Iris pigment epithelial cell (primary cell): Measurements from ENCODE around the gene TICRR.
"Not testable (repeated sequence)": the region's sequence is repeated elsewhere in the genome, so short reads cannot be mapped to it uniquely, and the experiment has no call there.

Experiments used
- DNase-seq: peaks from one replicate; pipeline ENCODE4 v3.0.0-alpha.2; 2011; ENCODE audit warnings: low read depth

Gene TICRR

GRCh38 chr15:89566181-89566580 is 9.1 kb upstream of the TICRR start:
- no peak for DNase-seq

DNA sequence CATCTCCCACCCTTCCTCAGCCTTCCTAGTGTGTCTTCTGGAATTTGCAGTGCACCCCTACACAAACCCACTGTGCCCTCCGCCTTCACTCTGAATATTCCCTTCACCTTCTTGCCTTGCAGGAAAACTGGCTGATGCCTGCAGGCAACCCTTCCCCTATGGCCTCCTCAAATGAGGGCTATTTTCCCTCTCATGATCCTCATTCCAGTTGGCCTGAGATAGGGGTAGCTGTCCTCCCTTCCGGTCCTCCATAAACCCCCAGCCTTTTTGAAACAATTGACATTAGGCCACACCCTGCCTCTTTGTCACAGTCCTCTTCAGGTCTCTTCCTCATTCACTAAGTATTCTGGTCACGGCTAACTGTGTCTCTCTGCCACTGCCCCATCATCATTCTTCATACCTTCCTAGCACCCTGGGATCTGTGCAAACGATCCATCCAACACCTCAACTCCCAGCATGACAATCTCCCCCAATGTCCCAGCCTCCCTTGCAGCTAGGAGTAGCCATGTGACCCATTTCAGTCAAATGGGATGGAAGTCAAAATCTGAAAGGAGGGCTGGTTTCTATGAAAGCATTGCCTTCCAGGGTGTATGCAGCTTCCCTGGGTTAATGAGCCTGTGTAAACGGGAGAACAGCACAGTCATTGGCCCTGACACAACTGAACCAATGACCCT is 8.5 kb upstream of the TICRR start:
- DNase-seq: no peak

- no peak for DNase-seq
Observed at GRCh38 chr15:89569090-89569745, 6.1 kb upstream of the TICRR start.

DNA sequence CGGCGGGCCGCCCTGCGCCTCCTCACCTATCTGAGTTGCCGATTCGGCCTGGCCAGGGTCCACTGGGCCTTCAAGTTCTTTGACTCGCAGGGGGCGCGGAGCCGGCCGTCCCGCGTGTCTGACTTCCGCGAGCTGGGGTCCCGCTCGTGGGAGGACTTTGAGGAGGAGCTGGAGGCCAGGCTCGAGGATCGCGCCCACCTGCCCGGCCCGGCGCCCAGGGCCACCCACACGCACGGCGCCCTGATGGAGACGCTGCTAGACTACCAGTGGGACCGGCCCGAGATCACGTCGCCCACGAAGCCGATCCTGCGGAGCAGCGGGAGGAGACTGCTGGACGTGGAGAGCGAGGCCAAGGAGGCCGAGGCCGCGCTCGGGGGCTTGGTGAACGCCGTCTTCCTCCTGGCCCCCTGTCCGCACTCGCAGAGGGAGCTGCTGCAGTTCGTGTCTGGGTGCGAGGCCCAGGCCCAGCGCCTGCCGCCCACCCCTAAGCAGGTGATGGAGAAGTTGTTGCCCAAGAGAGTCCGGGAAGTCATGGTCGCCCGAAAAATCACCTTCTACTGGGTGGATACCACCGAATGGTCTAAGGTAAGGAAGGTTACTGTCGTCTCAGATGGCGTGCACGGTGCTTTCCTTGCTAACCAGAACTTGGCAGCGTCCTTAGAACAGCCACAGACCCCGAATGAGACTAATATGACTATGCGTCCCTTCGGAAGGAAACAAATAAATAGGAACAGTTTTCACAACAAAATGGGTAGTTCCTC is 567 bp downstream of the TICRR start:
- DNase-seq: peak; percentile 22

- DNase-seq: peak; percentile 24
Observed at GRCh38 chr15:89576417-89576773, 1.1 kb downstream of the TICRR start.

DNA sequence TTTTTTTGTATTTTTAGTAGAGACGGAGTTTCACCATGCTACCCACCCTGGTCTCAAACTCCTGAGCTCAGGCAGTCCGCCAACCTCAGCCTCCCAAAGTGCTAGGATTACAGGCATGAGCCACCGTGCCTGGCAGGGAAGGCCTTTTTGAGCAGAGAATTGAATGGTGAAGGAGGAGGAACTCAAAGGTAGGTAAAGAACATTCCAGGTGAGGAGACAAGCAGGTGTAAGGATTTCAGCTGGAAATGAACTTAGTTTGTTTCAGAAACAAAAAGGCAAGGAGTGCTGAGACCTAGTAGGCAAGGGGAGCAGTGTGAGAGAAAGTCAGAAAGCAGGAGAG is 2.5 kb downstream of the TICRR start:
- no peak for DNase-seq

DNA sequence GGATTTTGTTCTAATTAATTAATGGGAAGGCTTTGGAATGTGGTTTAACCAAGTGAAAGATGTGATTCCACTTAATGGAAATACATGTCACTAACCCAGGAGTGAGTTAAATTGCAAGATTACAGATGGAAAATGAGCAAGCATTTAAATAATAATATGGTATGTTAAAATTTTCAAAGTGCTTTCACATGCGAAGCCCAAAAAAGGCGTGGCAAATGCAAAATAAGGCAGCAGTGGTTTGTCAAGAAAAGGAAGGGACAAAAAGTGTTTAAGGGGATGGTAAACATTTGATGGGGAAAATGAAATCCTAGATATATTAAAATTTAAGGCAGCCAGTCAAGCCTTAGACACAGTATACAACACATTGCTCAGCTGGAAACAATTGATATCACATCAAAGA is 2.9 kb downstream of the TICRR start:
- DNase-seq: no peak

- not testable (repeated sequence) for DNase-seq
Observed at GRCh38 chr15:89580747-89581146, 5.5 kb downstream of the TICRR start.

GRCh38 chr15:89586651-89587050 is 11.4 kb downstream of the TICRR start:
- DNase-seq: no peak

DNA sequence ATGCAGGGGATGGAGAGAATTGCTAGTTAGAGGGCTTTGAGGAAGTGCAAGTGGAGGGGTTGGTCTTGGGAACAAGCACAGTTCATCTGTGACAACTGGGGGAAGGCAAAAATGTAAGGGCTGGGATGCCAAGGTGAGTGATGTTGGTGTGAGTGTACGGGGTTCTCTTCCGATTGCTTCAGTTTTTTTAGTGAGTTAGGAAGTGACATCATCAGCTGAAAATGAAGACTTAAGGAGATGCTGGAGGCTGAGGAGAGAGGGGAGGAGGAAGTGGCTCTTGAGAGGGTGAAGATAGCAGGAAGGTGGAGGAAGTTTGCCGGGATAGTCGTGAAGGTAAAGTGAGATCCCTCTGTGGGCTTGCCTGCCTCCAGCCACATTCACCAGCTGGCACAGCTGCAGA is 12.7 kb downstream of the TICRR start:
- DNase-seq: peak; percentile 71

DNA sequence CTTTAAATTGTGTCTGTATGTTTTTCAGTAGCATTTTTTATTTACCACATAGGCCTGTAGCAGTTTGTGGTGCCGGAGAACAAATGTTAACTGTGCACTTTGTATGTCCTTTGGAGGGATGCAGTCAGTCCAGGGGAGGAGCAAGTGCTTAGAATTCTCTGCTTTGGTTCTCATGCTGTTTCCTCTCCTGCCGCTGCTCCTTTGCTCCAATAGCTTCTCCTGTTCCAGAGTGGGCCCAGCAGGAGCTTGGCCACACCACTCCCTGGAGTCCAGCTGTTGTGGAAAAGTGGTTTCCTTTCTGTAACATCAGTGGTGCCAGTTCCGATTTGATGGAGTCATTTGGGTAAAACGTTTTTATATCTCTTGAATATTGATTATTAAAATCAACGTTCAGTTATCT is 16.6 kb downstream of the TICRR start:
- peak; percentile 25 for DNase-seq

- no peak for DNase-seq
Observed at GRCh38 chr15:89593018-89593417, 17.7 kb downstream of the TICRR start.

DNA sequence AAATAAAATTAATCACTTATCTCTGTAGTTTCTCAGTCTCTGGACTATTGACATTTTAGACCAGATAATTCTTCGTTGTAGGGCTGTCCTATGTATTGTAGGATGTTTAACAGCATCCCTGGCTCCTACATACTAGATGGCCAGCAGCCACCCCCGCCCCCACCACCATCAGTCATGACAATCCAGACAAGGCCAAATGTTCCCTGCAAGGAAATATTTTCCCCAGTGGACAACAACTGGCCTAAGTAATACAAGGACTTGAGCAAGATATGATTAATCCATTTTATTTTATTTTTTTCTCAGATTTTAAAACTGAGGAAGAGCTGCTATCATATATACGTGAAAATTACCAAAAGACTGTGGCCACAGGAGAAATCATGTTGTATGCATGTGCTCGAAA is 23.8 kb downstream of the TICRR start:
- DNase-seq: no peak

GRCh38 chr15:89611317-89611716 is 36.0 kb downstream of the TICRR start:
- no peak for DNase-seq

GRCh38 chr15:89613031-89613430 is 37.8 kb downstream of the TICRR start:
- DNase-seq: no peak

DNA sequence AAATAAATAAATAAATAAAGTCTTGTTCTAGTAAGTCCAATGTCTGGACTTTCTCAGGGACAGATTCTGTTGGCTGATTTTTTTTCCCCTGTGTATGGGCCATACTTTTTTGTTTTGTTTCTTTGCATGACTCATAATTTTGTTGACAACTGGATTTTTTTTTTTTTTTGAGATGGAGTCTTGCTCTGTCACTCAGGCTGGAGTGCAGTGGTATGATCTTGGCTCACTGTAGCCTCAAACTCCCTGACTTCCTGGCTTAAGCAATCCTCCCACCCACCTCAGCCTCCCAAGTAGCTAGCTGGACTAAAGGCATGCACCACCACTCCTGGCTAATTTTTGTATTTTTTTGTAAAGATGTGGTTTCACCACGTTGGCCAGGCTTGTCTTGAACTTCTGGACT is 38.9 kb downstream of the TICRR start:
- DNase-seq: peak; percentile 71

DNA sequence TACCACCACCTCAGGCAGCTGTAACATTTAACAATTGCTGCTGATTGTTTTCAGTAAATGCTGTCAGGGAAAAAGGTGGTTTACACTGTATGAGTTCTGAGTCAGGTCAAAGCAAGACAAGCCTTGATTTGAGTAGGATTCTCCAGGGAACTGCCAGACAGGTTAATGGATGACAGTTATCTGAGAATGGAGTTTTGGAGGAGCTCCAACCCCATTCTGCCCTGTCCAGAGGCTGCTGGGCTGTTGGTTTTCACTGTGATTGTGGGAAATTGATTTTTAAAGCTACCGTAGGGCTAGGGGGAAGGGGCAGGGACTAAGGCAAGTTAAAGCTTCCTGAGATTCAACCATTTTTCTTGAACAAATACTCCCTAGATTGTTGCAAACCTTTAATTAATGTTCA is 39.9 kb downstream of the TICRR start:
- no peak for DNase-seq

GRCh38 chr15:89616228-89616627 is 41.0 kb downstream of the TICRR start:
- no peak for DNase-seq

- no peak for DNase-seq
Observed at GRCh38 chr15:89621547-89621946, 46.3 kb downstream of the TICRR start.

DNA sequence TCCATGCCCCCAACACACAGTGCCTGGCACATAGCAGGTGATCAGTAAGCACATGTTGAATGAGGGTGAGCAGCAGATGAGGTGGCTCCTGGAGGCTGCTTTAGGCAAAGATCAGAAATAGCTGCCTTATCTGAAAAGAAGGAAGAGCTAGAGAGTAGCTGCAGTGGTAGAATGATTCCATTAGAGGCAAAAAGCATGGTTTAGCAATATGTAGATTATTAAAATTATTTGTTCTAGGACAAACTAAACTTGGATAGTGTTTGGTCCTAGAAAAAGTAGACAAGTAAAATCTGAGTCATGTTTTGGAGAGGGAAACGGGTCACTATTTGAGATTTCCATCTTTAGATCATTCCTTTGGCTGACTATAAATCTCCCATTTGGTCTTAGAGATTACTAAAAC is 47.9 kb downstream of the TICRR start:
- DNase-seq: no peak

DNA sequence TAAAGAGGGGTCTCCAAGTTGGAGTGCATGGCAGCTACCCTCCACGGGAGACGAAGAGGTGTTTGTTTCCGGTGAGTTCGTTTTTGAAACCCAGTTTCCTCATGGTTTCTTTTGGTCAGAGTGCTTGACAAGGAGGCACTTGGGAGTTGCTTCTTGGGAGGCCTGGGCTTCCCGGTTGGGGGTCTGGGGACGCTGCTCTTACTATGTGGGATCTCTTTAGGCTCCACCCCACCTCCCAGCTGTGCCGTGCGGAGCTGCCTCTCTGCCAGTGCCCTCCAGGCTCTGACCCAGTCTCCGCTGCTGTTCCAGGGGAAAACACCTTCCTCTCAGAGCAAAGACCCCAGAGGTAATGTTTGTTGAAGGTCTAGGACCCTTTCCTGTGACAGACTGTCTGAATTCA is 50.4 kb downstream of the TICRR start:
- DNase-seq: no peak

DNA sequence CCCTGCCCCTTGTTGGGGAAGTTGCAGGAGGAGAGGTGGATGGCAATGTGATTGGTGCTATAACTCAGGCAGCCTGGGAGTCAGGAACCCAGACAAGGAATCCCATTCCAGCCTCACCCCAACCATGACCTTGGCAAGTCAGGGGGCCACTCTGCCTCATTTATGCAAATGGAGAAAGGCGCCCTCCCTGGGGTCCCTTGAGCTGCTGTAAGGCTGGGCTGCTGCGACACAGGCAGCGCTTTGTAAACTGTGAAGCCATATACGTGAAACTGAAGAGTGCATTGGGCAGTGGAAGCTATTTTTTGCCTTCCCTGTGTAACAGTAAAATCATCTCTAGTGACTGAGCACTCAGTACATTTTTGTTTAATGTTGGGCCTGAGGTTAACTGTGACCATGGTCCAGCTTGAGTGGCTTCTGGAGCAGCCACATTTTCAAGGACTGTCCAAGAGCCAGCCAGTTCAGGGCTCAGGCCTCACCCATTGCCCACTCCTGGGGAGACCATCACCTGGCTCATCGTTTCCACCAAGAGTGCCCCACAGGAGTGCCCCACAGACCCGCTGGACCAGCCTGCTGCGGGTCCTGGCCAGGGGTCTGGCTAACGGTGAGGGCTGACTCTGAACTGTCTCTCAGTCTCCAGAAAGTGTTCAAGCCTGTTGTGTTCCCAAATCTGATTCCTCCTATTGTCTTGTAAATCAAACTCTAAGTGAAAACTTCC is 52.1 kb downstream of the TICRR start:
- DNase-seq: no peak

DNA sequence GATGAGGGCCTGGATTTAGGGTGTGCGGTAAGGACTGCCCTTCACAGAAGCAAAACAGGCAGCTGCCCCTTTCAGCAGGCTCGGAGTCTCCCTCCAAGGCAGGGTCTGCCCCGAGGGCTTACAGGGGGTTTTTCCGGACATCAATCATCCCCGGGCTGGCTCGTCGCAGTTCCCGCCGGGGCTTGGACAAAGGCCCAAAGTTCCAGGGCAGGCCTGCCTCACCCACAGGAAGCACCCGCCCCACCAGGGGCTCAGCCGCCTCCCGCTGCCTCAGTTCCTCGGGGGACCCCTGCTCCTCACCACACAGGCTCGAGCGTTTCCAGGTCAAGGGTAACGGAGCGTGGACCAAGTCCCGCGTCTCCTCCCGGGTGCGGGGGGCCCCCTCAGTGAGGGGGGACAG is 53.0 kb downstream of the TICRR start:
- no peak for DNase-seq
